Embryonic facial prominence (tissue), 1 donor: Measurements from ENCODE around the gene SEZ6L.

Source experiments
- DNase-seq: peaks from one replicate; pipeline ENCODE4 v3.0.0-alpha.2; 2016; ENCODE audit errors: extremely low spot score

SEZ6L gene

GRCh38 chr22:26333088-26333800, 164.0 kb downstream of the SEZ6L start:
- DNase-seq, result no peak

- no peak for DNase-seq
Observed at GRCh38 chr22:26334232-26334631, 165.0 kb downstream of the SEZ6L start.

- no peak for DNase-seq
Observed at GRCh38 chr22:26336773-26337172, 167.5 kb downstream of the SEZ6L start.

GRCh38 chr22:26339755-26340154, 170.5 kb downstream of the SEZ6L start:
- no peak for DNase-seq

- no peak for DNase-seq
Observed at GRCh38 chr22:26342745-26343410, 173.6 kb downstream of the SEZ6L start.

- no peak for DNase-seq
Observed at GRCh38 chr22:26345496-26345895, 176.2 kb downstream of the SEZ6L start.

- DNase-seq, result no peak
Observed at GRCh38 chr22:26348810-26349526, 179.7 kb downstream of the SEZ6L start.

- no peak for DNase-seq
Observed at GRCh38 chr22:26354707-26355106, 185.4 kb downstream of the SEZ6L start.

- DNase-seq, result no peak
Observed at GRCh38 chr22:26357281-26357680, 188.0 kb downstream of the SEZ6L start.

GRCh38 chr22:26357813-26358212, 188.6 kb downstream of the SEZ6L start:
- no peak for DNase-seq

GRCh38 chr22:26359156-26359555, 189.9 kb downstream of the SEZ6L start:
- no peak for DNase-seq

GRCh38 chr22:26360169-26360885, 191.1 kb downstream of the SEZ6L start:
- no peak for DNase-seq

GRCh38 chr22:26362471-26362870, 193.2 kb downstream of the SEZ6L start:
- DNase-seq, result no peak

GRCh38 chr22:26364066-26365015, 195.1 kb downstream of the SEZ6L start:
- peak; percentile 17 for DNase-seq

GRCh38 chr22:26367402-26368245, 198.4 kb downstream of the SEZ6L start:
- no peak for DNase-seq

- DNase-seq, result no peak
Observed at GRCh38 chr22:26372890-26373289, 203.6 kb downstream of the SEZ6L start.

GRCh38 chr22:26374391-26375026, 205.2 kb downstream of the SEZ6L start:
- no peak for DNase-seq

- no peak for DNase-seq
Observed at GRCh38 chr22:26377170-26377830, 208.0 kb downstream of the SEZ6L start.
